AG10803 (cell line): ENCODE results near the gene KRTAP4-9.
"Not testable (repeated sequence)": the region's sequence is repeated elsewhere in the genome, so short reads cannot be mapped to it uniquely, and the experiment has no call there.

Experiments
- DNase-seq: peaks from one replicate; pipeline ENCODE4 v3.0.0; 2010; ENCODE audit warnings: low read depth
- H3K4me3 ChIP-seq: 2 replicates; pipeline ENCODE4 v1.5.1; 2011; ENCODE audit warnings: mild to moderate bottlenecking, low read length, control low read depth
- CTCF ChIP-seq: conservative IDR thresholded peaks from 2 replicates; pipeline ENCODE4 v1.5.1; 2011; ENCODE audit warnings: mild to moderate bottlenecking, low read length, control low read depth, inconsistent platforms

The KRTAP4-9 gene

GRCh38 chr17:41105347-41105746, at the start of gene KRTAP4-9:
TSS of gene KRTAP4-9 (plus strand) at chr17:41105389. CDS start at chr17:41105389, 0 bp downstream.
- H3K4me3 ChIP-seq, DNase-seq: not testable (repeated sequence)

GRCh38 chr17:41057547-41057946, 47.6 kb upstream of the KRTAP4-9 start:
- no peak for TF ChIP-seq CTCF
- DNase-seq = no peak
- H3K4me3 ChIP-seq = no peak overlapping the region

GRCh38 chr17:41058741-41059140, 46.4 kb upstream of the KRTAP4-9 start:
- H3K4me3 ChIP-seq = no peak overlapping the region
- no peak for DNase-seq
- TF ChIP-seq CTCF = no peak

GRCh38 chr17:41059276-41060051, 45.7 kb upstream of the KRTAP4-9 start:
- DNase-seq = peak; percentile 95
- H3K4me3 ChIP-seq = not testable (repeated sequence)

- no peak for TF ChIP-seq CTCF
- no peak within 1 kb of the TSS for H3K4me3 ChIP-seq
- DNase-seq = peak; percentile 99
These were observed 45.1 kb upstream of the KRTAP4-9 start, which contains the start of gene KRTAP2-3 for GRCh38 chr17:41060052-41060604. TSS of gene KRTAP2-3 (minus strand) at chr17:41060114. CDS start at chr17:41060050, 64 bp downstream.

- TF ChIP-seq CTCF = peak; percentile 35
- DNase-seq = peak; percentile 99
- H3K4me3 ChIP-seq = no peak overlapping the region
These were observed 43.2 kb upstream of the KRTAP4-9 start for GRCh38 chr17:41061964-41062363.

GRCh38 chr17:41063449-41063848, 41.7 kb upstream of the KRTAP4-9 start:
- H3K4me3 ChIP-seq = no peak overlapping the region
- DNase-seq = no peak
- TF ChIP-seq CTCF = no peak

- no peak overlapping the region for H3K4me3 ChIP-seq
- DNase-seq = no peak
- no peak for TF ChIP-seq CTCF
These were observed 40.9 kb upstream of the KRTAP4-9 start for GRCh38 chr17:41064301-41064700.

- not testable (repeated sequence) for DNase-seq, H3K4me3 ChIP-seq
These were observed 40.0 kb upstream of the KRTAP4-9 start for GRCh38 chr17:41065016-41065689.
